GM06990 (cell line): Measurements from ENCODE around the gene LRRC42.

ENCODE experiments used
- DNase-seq: peaks from one replicate; pipeline ENCODE4 v3.0.0-alpha.2; 2011; ENCODE audit not compliant: insufficient read length; ENCODE audit errors: extremely low read depth
- H3K27me3 ChIP-seq: replicated peaks from 2 replicates; pipeline ENCODE4 v1.6.0; 2011; ENCODE audit warnings: low read length; ENCODE audit not compliant: control insufficient read depth, insufficient read depth
- H3K36me3 ChIP-seq: 2 replicates; pipeline ENCODE4 v1.5.1; 2011; ENCODE audit warnings: low read length; ENCODE audit not compliant: control insufficient read depth, insufficient read depth
- H3K4me3 ChIP-seq: replicated peaks from 2 replicates; pipeline ENCODE4 v1.5.1; 2011; ENCODE audit warnings: low read depth, mild to moderate bottlenecking, control low read depth, low read length
- TF ChIP-seq, protein P1 (sequence below): IDR thresholded peaks from 2 replicates; pipeline ENCODE4 v1.5.1; 2011; ENCODE audit warnings: low read length, control low read depth, mild to moderate bottlenecking, inconsistent platforms; ENCODE audit not compliant: insufficient read depth, poor library complexity, severe bottlenecking

LRRC42 gene

DNA sequence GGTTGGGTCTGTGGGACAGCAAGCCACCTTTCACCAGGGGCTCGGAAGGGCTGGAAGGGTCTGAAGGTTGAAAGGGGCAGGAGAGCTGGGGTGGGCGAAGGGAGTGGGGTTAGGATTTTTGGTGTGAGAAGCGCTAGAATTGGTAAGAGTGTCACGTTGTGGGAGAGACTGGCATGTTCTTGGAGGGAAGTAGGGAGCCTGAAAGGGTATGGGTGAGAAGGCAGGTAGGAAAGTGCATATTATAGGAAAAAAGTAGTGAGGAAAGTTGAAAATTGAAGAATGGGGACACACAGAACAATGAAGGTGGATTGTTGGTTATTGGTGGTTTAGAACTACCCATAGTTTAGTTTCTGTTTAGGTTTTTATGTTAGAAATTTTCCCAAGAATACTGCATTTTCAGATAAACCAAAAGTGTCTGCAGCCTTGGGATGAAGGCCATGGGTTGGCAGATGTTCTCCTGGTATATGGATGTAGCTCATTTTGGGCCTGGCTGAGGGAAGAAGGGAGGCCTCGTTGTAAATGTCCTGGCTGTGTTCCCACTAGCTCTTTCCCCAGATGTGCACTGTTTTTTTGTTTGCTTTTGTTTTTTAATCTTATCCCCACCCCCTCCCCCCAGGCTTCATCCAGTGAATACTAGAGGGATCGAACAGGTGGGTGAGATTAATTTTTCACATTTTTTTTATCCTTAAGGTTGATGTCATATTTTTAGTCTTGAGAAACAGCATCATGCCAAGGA is 1.2 kb downstream of the LRRC42 start:
- Histone ChIP-seq H3K4me3 (peak overlapping the region; percentile 92), H3K36me3 (peaks cover 6% of the 10 kb centered on the region), H3K27me3 (no peaks in the 10 kb centered on the region)
- TF ChIP-seq, protein P1, sequence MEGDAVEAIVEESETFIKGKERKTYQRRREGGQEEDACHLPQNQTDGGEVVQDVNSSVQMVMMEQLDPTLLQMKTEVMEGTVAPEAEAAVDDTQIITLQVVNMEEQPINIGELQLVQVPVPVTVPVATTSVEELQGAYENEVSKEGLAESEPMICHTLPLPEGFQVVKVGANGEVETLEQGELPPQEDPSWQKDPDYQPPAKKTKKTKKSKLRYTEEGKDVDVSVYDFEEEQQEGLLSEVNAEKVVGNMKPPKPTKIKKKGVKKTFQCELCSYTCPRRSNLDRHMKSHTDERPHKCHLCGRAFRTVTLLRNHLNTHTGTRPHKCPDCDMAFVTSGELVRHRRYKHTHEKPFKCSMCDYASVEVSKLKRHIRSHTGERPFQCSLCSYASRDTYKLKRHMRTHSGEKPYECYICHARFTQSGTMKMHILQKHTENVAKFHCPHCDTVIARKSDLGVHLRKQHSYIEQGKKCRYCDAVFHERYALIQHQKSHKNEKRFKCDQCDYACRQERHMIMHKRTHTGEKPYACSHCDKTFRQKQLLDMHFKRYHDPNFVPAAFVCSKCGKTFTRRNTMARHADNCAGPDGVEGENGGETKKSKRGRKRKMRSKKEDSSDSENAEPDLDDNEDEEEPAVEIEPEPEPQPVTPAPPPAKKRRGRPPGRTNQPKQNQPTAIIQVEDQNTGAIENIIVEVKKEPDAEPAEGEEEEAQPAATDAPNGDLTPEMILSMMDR, result no peak
- DNase-seq, result no peak

DNA sequence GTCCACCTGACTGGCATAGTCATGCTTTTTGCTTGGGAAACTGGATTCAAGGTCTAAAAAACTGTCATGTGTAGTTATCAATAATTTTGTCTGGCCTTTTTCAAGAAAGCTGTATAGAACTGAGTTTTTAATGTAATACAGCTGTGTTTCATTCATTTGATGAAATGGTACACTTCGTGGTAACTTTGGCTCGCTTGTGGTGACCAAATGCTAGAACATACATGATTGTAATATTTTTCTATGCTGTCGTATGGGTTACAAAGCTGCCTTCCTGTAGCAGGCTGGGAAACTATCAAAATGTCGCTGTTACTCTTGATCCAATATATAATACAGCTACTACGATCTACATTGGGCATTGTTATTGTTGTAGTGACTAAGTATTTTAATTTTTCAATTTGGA is 2.1 kb downstream of the LRRC42 start:
- no peak for DNase-seq
- H3K27me3 ChIP-seq, result no peaks in the 10 kb centered on the region
- no peak overlapping the region for H3K4me3 ChIP-seq
- peaks cover 6% of the 10 kb centered on the region for H3K36me3 ChIP-seq
- TF ChIP-seq, protein P1, result no peak

DNA sequence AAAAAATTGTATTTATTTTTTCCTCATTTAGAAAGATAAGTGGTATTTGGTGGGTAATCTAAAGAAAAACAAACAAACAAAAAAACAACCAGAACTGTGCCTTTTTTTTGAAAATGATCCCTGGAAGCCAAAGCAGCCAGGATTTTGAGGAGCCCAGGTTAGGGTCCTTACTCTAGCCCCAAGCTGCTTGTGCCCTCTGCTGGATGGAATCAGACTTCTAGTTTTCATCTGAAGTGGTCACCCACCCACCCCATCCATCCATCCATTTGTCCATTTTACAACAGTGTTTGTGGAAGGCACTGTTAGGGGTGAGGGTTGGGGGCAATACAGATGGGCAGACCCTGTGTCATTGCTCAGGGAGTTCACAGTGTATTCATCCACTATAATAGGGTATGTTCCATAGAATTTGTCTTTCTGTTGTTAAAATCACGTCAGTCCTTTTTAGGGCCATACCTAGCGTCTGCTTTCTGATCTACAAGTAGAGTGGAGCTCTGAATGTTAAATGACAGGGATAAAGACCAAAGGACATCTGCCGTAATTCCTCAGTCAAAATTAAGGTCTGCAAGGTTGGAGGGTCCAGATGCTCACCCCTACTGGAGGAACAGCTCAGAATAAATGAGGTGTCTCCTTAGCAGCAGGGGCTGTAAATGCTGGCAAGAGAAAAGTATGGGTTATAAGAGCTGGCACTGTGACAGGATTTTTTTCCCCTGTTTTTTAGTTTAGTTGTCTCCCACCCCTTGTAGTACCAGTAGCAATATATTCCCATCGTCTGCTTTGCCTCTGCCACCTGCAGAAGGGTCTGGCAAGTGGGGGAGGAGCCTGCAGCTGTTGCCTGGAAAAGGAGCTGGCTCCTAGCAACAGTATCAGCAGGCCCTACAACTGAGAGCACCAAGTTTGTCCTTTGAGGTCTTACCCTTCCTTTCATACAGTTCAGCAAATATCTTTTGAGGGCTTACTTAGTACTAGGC is 3.2 kb downstream of the LRRC42 start:
- Histone ChIP-seq H3K27me3 (no peaks in the 10 kb centered on the region), H3K36me3 (peaks cover 6% of the 10 kb centered on the region), H3K4me3 (no peak overlapping the region)
- no peak for DNase-seq
- TF ChIP-seq, protein P1, result peak; percentile 62

DNA sequence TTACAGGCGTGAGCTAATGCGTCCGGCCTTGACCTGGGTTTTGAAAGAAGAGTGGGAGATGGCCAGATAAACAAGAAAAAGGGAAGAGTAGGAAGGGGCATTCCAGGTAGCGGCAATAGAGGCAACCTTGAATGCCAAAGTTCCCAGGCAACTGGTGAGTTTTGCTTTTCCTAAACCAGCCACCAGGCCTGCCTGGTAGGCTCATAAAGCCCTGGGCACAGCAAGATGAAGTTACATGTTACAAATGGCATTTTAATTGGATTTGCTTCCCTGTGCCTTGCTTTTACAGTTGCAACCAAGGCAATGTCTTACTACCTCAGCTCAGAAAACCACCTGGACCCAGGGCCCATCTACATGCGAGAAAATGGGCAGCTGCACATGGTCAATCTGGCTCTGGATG is 5.5 kb downstream of the LRRC42 start:
- Histone ChIP-seq H3K27me3 (no peaks in the 10 kb centered on the region), H3K36me3 (peaks cover 6% of the 10 kb centered on the region), H3K4me3 (no peak overlapping the region)
- DNase-seq, result no peak
- TF ChIP-seq, protein P1, result no peak

DNA sequence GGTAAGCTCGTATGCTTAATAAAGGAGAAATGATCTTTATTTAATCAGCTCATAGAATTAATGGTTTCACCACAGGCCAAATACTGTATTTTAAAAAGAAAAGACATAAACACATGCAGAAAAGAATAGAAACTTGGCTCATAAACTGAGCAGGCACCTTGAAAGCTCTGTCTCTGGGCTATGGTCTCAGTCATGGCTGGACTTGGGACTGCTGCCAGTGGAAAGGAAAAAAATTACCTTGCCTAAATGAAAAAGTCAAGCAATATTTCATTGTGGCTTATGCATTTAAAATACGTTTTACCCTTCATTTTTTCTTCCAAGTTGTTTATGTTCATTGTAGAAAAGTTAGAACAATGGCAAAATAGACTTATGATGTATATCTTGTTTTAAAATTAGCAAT is 8.0 kb downstream of the LRRC42 start:
- TF ChIP-seq, protein P1, result no peak
- DNase-seq, result no peak
- H3K36me3 ChIP-seq, result peaks cover 6% of the 10 kb centered on the region
- H3K4me3 ChIP-seq, result no peak overlapping the region
- H3K27me3 ChIP-seq, result no peaks in the 10 kb centered on the region
